ENCODE results near the gene UNK.

DNA sequence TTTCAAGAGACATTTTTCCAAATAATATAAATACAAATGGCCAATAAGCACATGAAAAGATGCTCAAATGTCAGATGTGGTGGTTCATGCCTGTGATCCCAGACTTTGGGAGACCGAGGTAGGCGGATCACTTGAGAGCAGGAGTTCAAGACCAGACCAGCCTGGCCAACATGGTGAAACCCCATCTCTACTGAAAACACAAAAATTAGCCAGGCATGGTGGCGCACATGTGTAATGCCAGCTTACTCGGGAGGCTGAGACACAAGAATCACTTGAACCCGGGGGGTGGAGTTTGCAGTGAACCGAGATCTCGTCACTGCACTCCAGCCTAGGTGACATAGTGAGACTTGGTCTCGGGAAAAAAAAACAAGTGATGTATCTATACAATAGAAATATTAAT is 16.7 kb upstream of the UNK start:
- TF ChIP-seq, protein P1, sequence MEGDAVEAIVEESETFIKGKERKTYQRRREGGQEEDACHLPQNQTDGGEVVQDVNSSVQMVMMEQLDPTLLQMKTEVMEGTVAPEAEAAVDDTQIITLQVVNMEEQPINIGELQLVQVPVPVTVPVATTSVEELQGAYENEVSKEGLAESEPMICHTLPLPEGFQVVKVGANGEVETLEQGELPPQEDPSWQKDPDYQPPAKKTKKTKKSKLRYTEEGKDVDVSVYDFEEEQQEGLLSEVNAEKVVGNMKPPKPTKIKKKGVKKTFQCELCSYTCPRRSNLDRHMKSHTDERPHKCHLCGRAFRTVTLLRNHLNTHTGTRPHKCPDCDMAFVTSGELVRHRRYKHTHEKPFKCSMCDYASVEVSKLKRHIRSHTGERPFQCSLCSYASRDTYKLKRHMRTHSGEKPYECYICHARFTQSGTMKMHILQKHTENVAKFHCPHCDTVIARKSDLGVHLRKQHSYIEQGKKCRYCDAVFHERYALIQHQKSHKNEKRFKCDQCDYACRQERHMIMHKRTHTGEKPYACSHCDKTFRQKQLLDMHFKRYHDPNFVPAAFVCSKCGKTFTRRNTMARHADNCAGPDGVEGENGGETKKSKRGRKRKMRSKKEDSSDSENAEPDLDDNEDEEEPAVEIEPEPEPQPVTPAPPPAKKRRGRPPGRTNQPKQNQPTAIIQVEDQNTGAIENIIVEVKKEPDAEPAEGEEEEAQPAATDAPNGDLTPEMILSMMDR (IDR thresholded peaks at IDR 0.05): no peak
- no peak for TF ChIP-seq POLR2A (IDR thresholded peaks at IDR 0.05)

Measured in ovary (tissue), 3 donors.